ENCODE data around the gene HRAS. TPM values are rescaled to one million over a fixed set of nuclear protein-coding genes. Genes with fewer than 3 reads are reported as not detected.
A peak's percentile ranks its signal among the peaks of the same experiment; 100 is the strongest.
"Not testable (repeated sequence)": the region's sequence is repeated elsewhere in the genome, so short reads cannot be mapped to it uniquely, and the experiment has no call there.

HRAS gene
- total and polyA plus RNA-seq, 2 donors (not counting 1 experiment from before 2014, with no cell fraction given): 63.5 to 86.0 TPM

DNA sequence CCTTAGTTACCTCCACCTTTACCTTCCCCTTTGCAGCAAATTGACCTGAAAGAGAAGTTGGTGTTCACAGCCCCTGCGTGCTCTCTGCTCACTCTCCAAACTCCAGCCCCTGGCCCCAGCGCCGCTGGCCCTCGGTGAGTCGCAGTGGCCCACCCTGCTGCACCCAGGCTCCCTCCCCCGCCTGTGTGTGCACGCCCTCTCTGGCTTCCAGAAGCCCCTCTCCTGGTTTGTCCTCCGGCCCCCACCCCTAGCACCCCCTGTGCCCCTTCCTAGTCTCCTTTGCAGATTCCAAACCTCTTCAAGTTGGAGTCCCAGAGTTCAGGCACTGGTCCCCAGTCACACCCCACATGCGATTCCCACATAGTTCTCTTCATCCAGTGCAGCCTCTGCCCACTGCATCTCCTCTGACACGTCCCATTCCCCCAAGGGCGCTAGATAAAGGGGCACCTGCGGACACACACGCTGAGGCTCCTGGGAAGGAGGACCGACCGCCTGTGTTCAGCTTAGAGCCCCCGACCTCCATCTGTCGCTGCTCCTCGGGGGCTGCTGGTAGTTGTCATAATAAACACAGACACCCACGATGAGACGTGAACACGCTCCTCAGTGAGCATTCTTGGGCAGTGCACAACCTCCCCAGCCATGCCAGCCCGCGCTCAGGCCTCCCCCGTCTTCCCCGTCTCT, 39.4 kb upstream of the HRAS start:
- Histone ChIP-seq H4K20me1 (ENCODE audit: control insufficient read depth, insufficient read depth, low read length, poor library complexity, severe bottlenecking) (peaks cover 39% of the 10 kb centered on the region), H3K79me2 (ENCODE audit: control insufficient read depth, insufficient read depth, low read length) (peaks cover 31% of the 10 kb centered on the region), H3K36me3 (replicated peaks in 1 of 2; ENCODE audit: control extremely low read depth in 1 of 2, control insufficient read depth in 1 of 2, extremely low read depth in 1 of 2, insufficient read depth in 2 of 2, low read length in 1 of 2) (peaks cover 0 to 1% of the 10 kb centered on the region in 2 experiments), H3K27ac (ENCODE audit: low read length in 2 of 2) (no peak overlapping the region), H3K4me1 (ENCODE audit: control insufficient read depth in 2 of 2, insufficient read depth in 2 of 2, low read length in 2 of 2) (peaks cover 30 to 39% of the 10 kb centered on the region in 2 donors), H3K9ac (ENCODE audit: low read length) (peak overlapping the region; percentile 68), H3K4me3 (ENCODE audit: control extremely low read depth in 1 of 5, extremely low read depth in 1 of 5, insufficient read depth in 1 of 5, low read depth in 2 of 5, low read length in 4 of 5) (peak overlapping the region in 4 of 5 experiments; percentile 45 to 69 (median 60)), H3K9me3 (ENCODE audit: control extremely low read depth in 1 of 3, control insufficient read depth in 2 of 3, insufficient read depth in 1 of 3, low read length in 2 of 3) (peaks cover 0 to 3% (median 0%) of the 10 kb centered on the region in 3 donors), H3K4me2 (replicated peaks; ENCODE audit: low read depth, low read length, poor library complexity, severe bottlenecking) (peak overlapping the region; percentile 98), H2AFZ (ENCODE audit: insufficient read depth, low read depth, low read length, poor library complexity, severe bottlenecking) (peak overlapping the region; percentile 91), H3K27me3 (replicated peaks in 1 of 4; ENCODE audit: control extremely low read depth in 1 of 4, control insufficient read depth in 3 of 4, insufficient read depth in 4 of 4, low read length in 3 of 4) (peaks cover 0 to 18% (median 9%) of the 10 kb centered on the region in 4 experiments)
- ChIA-PET CTCF (interaction anchor here (0.7 to 1.2 kb wide), 3 partner anchors 20 to 153 kb away, joined by 3 read pairs; no protein-coding TSS in a partner anchor), POLR2A (interaction anchor here (1.1 to 1.8 kb wide), 6 partner anchors 8 to 122 kb away, joined by 3 to 26 read pairs (median 10); partner anchors contain the start of genes DEAF1, HRAS, IRF7 and LRRC56)
- DNase-seq (no peak), ATAC-seq (ENCODE audit: low read depth) (no peak)
- no peak for TF ChIP-seq EZH2 (IDR thresholded peaks at IDR 0.05; ENCODE audit: borderline replicate concordance, insufficient read depth, low read depth, low read length, poor library complexity, severe bottlenecking)
- TF ChIP-seq, protein P1, sequence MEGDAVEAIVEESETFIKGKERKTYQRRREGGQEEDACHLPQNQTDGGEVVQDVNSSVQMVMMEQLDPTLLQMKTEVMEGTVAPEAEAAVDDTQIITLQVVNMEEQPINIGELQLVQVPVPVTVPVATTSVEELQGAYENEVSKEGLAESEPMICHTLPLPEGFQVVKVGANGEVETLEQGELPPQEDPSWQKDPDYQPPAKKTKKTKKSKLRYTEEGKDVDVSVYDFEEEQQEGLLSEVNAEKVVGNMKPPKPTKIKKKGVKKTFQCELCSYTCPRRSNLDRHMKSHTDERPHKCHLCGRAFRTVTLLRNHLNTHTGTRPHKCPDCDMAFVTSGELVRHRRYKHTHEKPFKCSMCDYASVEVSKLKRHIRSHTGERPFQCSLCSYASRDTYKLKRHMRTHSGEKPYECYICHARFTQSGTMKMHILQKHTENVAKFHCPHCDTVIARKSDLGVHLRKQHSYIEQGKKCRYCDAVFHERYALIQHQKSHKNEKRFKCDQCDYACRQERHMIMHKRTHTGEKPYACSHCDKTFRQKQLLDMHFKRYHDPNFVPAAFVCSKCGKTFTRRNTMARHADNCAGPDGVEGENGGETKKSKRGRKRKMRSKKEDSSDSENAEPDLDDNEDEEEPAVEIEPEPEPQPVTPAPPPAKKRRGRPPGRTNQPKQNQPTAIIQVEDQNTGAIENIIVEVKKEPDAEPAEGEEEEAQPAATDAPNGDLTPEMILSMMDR (IDR thresholded peaks at IDR 0.05): no peak
- Mint-ChIP-seq H3K27ac (peak overlapping the region; percentile 88), H3K4me1 (peaks cover 38% of the 10 kb centered on the region), H3K9me3 (ENCODE audit: insufficient read depth) (no peaks in the 10 kb centered on the region), H3K4me3 (peak overlapping the region; percentile 88), H3K27me3 (peaks cover 15% of the 10 kb centered on the region)
- intact Hi-C loops (cut with micrococcal nuclease): loop anchor here (1.0 to 10.0 kb wide), 2 partner anchors 14 to 810 kb away; partner anchors contain the start of genes BRSK2, LMNTD2 and RASSF7
- WGBS (ENCODE audit: insufficient coverage): 23% methylated on average over 25 of the region's 25 CpGs

DNA sequence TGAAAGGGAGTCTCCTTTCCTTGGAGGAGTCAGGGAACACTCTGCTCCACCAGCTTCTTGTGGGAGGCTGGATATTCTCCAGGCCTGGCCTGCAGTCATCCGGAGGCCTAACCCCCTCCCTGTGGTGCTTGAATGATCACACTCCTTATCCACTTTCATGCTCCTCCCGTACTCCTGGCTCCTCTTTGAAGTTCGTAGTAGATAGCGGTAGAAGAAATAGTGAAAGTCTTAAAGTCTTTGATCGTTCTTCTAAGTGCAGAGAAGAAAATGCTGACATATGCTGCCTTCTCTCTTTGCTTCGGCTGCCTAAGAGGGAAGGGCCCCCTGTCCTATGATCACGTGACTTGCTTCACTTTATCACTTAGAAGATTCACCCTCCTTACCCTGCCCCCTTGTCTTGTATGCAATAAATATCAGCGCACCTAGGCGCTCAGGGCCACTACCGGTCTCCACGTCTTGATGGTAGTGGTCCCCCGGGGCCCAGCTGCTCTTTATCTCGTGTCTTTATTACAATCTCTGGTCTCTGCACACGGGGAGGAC, 38.7 kb upstream of the HRAS start:
- peaks cover 33% of the 10 kb centered on the region for H3K4me1 Mint-ChIP-seq
- H3K4me3 ChIP-seq (ENCODE audit: control extremely low read depth in 1 of 5, extremely low read depth in 1 of 5, insufficient read depth in 1 of 5, low read depth in 2 of 5, low read length in 4 of 5); ATAC-seq (ENCODE audit: low read depth); DNase-seq; POLR2A ChIA-PET; H3K9me3 ChIP-seq (ENCODE audit: control extremely low read depth in 1 of 3, control insufficient read depth in 2 of 3, insufficient read depth in 1 of 3, low read length in 2 of 3); H3K9ac ChIP-seq (ENCODE audit: low read length); H3K9me3 Mint-ChIP-seq (ENCODE audit: insufficient read depth); H3K27ac Mint-ChIP-seq; H3K27ac ChIP-seq (ENCODE audit: low read length in 2 of 2); H2AFZ ChIP-seq (ENCODE audit: insufficient read depth, low read depth, low read length, poor library complexity, severe bottlenecking); CTCF ChIA-PET; H3K36me3 ChIP-seq (replicated peaks in 1 of 2; ENCODE audit: control extremely low read depth in 1 of 2, control insufficient read depth in 1 of 2, extremely low read depth in 1 of 2, insufficient read depth in 2 of 2, low read length in 1 of 2): not testable (repeated sequence)
- H3K4me1 ChIP-seq (ENCODE audit: control insufficient read depth in 2 of 2, insufficient read depth in 2 of 2, low read length in 2 of 2): peaks cover 30 to 39% of the 10 kb centered on the region in 2 donors
- H3K27me3 Mint-ChIP-seq: peaks cover 15% of the 10 kb centered on the region
- H4K20me1 ChIP-seq (ENCODE audit: control insufficient read depth, insufficient read depth, low read length, poor library complexity, severe bottlenecking): peaks cover 32% of the 10 kb centered on the region
- peaks cover 24% of the 10 kb centered on the region for H3K79me2 ChIP-seq (ENCODE audit: control insufficient read depth, insufficient read depth, low read length)
- intact Hi-C loops (cut with micrococcal nuclease): loop anchor here (10.0 kb wide), 1 partner anchor 811 kb away; the partner anchor contains the start of gene BRSK2
- peak overlapping the region; percentile 88 for H3K4me3 Mint-ChIP-seq
- H3K27me3 ChIP-seq (replicated peaks in 1 of 4; ENCODE audit: control extremely low read depth in 1 of 4, control insufficient read depth in 3 of 4, insufficient read depth in 4 of 4, low read length in 3 of 4): peaks cover 0 to 18% (median 9%) of the 10 kb centered on the region in 4 experiments
- 59% methylated on average over 9 of the region's 14 CpGs for WGBS (ENCODE audit: insufficient coverage)
- peak overlapping the region; percentile 98 for H3K4me2 ChIP-seq (replicated peaks; ENCODE audit: low read depth, low read length, poor library complexity, severe bottlenecking)

Data from B cell (primary cell).